Astrocyte of the cerebellum (primary cell): ENCODE data around the gene HOXA11.

ENCODE experiments used
- DNase-seq: peaks from one replicate; pipeline ENCODE4 v3.0.0-alpha.2; 2011; ENCODE audit warnings: low read depth
- H3K4me3 ChIP-seq: 2 replicates; pipeline ENCODE4 v1.5.1; 2011; ENCODE audit warnings: mild to moderate bottlenecking, low read depth, low read length, moderate library complexity
- CTCF ChIP-seq: IDR thresholded peaks from 2 replicates; pipeline ENCODE4 v1.5.1; 2012; ENCODE audit warnings: low read length, low read depth, moderate library complexity, mild to moderate bottlenecking; ENCODE audit errors: missing control alignments
- in situ Hi-C: cut with HindIII; loops from 2 replicates; pipeline ENCODE4 v1.10.0; 2017; ENCODE audit warnings: low sequenced_read_pairs

The HOXA11 gene

GRCh38 chr7:27183682-27184336 is 1.2 kb downstream of the HOXA11 start:
- no peak for TF ChIP-seq CTCF
- H3K4me3 ChIP-seq, result no peak overlapping the region
- in situ Hi-C loops, result no loop called here
- DNase-seq, result no peak

- in situ Hi-C loops, result no loop called here
- DNase-seq, result no peak
- no peak for TF ChIP-seq CTCF
- H3K4me3 ChIP-seq, result no peak overlapping the region
Measured at GRCh38 chr7:27182861-27183681, 2.0 kb downstream of the HOXA11 start.

- DNase-seq, result no peak
- no peak for TF ChIP-seq CTCF
- in situ Hi-C loops, result no loop called here
- no peak overlapping the region for H3K4me3 ChIP-seq
Measured at GRCh38 chr7:27182285-27182841, 2.7 kb downstream of the HOXA11 start.

- H3K4me3 ChIP-seq, result no peak overlapping the region
Measured at GRCh38 chr7:27181795-27182275, 3.2 kb downstream of the HOXA11 start.

GRCh38 chr7:27180431-27181420 is 4.3 kb downstream of the HOXA11 start:
- DNase-seq, result no peak
- in situ Hi-C loops, result no loop called here
- H3K4me3 ChIP-seq, result no peak overlapping the region
- no peak for TF ChIP-seq CTCF

More at GRCh38 chr7:27181795-27182275, 3.2 kb downstream of the HOXA11 start:
- in situ Hi-C loops, result no loop called here
- DNase-seq, result no peak
- no peak for TF ChIP-seq CTCF
